Common myeloid progenitor, CD34-positive (primary cell): ENCODE results near the gene USO1.
"Not testable (repeated sequence)": the region's sequence is repeated elsewhere in the genome, so short reads cannot be mapped to it uniquely, and the experiment has no call there.

ENCODE experiments used
- CTCF ChIA-PET: fragments of 350-600 bp; sonication (Branson Sonifier 250); formaldehyde crosslinking; loops from one replicate; lab custom pipeline; 2021; ENCODE audit warnings: antibody characterized with exemption; lab: Charles Lee
- POLR2A ChIA-PET: fragments of 350-600 bp; sonication (Branson Sonifier 250); formaldehyde crosslinking; loops from one replicate; lab custom pipeline; 2021; ENCODE audit warnings: antibody characterized with exemption; lab: Charles Lee
- DNase-seq, 3 donors: peaks; one replicate each; pipeline versions ENCODE4 v3.0.0 to v3.0.0-alpha.2; 2013
- H3K27ac ChIP-seq, 2 experiments: 1 replicate in 1 of 2; 2 replicates in 1 of 2; pipeline ENCODE4 v1.7.0; 2013; ENCODE audit warnings: inconsistent platforms in 2 of 2, low read length in 2 of 2, mild to moderate bottlenecking in 2 of 2, low read depth in 1 of 2, moderate library complexity in 1 of 2; ENCODE audit not compliant: severe bottlenecking in 2 of 2, insufficient read depth in 1 of 2, poor library complexity in 1 of 2
- H3K27me3 ChIP-seq, 5 experiments: replicated peaks in 2 of 5; 1 replicate in 3 of 5; 2 replicates in 2 of 5; pipeline versions ENCODE4 v1.6.1 to v1.7.0; 2013; ENCODE audit warnings: low read length in 4 of 5, mild to moderate bottlenecking in 2 of 5, moderate library complexity in 2 of 5, inconsistent platforms in 1 of 5; ENCODE audit not compliant: insufficient read depth in 5 of 5, control insufficient read depth in 4 of 5
- H3K36me3 ChIP-seq, 4 experiments: 1 replicate in 2 of 4; 2 replicates in 2 of 4; pipeline versions ENCODE4 v1.6.1 to v1.7.0; 2013; ENCODE audit warnings: low read length in 3 of 4, control low read depth in 1 of 4, mild to moderate bottlenecking in 1 of 4; ENCODE audit not compliant: control insufficient read depth in 4 of 4, insufficient read depth in 4 of 4
- H3K4me1 ChIP-seq, 4 experiments: 1 replicate in 3 of 4; 2 replicates in 1 of 4; pipeline versions ENCODE4 v1.6.1 to v1.7.1; 2013; ENCODE audit warnings: low read length in 3 of 4, mild to moderate bottlenecking in 3 of 4, control low read depth in 1 of 4, inconsistent platforms in 1 of 4, moderate library complexity in 1 of 4; ENCODE audit not compliant: control insufficient read depth in 4 of 4, insufficient read depth in 4 of 4; ENCODE audit errors: control extremely low read depth in 1 of 4
- H3K4me3 ChIP-seq, 7 experiments: 1 replicate in 4 of 7; 2 replicates in 3 of 7; pipeline versions ENCODE4 v1.5.1 to v1.7.0; 2013; ENCODE audit warnings: mild to moderate bottlenecking in 7 of 7, low read length in 6 of 7, moderate library complexity in 6 of 7, inconsistent platforms in 2 of 7, low read depth in 2 of 7, control low read depth in 1 of 7; ENCODE audit not compliant: insufficient read depth in 4 of 7, control insufficient read depth in 1 of 7; ENCODE audit errors: extremely low read depth in 1 of 7
- H3K9me3 ChIP-seq, 5 experiments: 1 replicate in 4 of 5; 2 replicates in 1 of 5; pipeline versions ENCODE4 v1.6.1 to v1.7.1; 2013; ENCODE audit warnings: low read length in 4 of 5, mild to moderate bottlenecking in 2 of 5, inconsistent platforms in 1 of 5, low read depth in 1 of 5, moderate library complexity in 1 of 5; ENCODE audit not compliant: control insufficient read depth in 4 of 5, insufficient read depth in 2 of 5; ENCODE audit errors: control extremely low read depth in 1 of 5
- WGBS: methylation state at CpG from one replicate; pipeline ENCODE4 v1.1.5; 2013; ENCODE audit not compliant: insufficient coverage; 5-methylcytosine and 5-hydroxymethylcytosine counted together

The USO1 gene

GRCh38 chr4:75806035-75806434, 81.7 kb downstream of the USO1 start:
- POLR2A ChIA-PET, H3K27me3 ChIP-seq, H3K9me3 ChIP-seq, H3K4me3 ChIP-seq, H3K4me1 ChIP-seq, DNase-seq, H3K27ac ChIP-seq: not testable (repeated sequence)
- H3K36me3 ChIP-seq = peaks cover 17 to 57% (median 41%) of the 10 kb centered on the region in 4 experiments
- CTCF ChIA-PET = interaction anchor here (0.6 kb wide), 1 partner anchor 20 kb away, joined by 3 read pairs; no protein-coding TSS in a partner anchor
- 90% methylated on average over 4 of the region's 8 CpGs for WGBS

- H3K9me3 ChIP-seq = no peaks in the 10 kb centered on the region
- POLR2A ChIA-PET = no interaction called here
- DNase-seq = no peak
- no peak overlapping the region for H3K27ac ChIP-seq
- H3K4me3 ChIP-seq = no peak overlapping the region
- no peaks in the 10 kb centered on the region for H3K27me3 ChIP-seq
- no peaks in the 10 kb centered on the region for H3K4me1 ChIP-seq
- CTCF ChIA-PET = no interaction called here
- WGBS = 100% methylated on average over 2 of the region's 2 CpGs
- peaks cover 8 to 28% (median 19%) of the 10 kb centered on the region in 4 experiments for H3K36me3 ChIP-seq
Observed at GRCh38 chr4:75817901-75818300, 93.5 kb downstream of the USO1 start.

DNA sequence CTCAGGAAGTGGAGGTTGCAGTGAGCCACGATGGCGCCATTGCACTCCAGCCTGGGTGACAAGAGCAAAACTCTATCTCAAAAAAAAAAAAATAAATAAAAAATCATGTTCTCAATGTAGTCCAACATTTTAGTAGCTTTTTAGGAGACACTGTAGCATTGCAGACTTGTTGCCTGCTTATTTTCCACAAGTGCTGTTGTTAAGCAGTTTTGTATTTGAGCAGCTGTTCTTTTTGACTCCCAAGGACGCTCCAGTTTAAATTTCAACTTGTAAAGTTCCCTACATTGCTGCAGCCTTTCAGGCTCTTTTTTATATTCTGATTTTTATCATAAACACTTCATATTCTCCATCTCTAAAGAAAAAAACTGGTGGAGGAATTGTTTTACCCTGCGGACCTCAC, 94.7 kb downstream of the USO1 start:
- ChIA-PET CTCF (no interaction called here), POLR2A (no interaction called here)
- H3K27me3 ChIP-seq = no peaks in the 10 kb centered on the region
- no peak overlapping the region for H3K27ac ChIP-seq
- 92% methylated on average over 2 of the region's 4 CpGs for WGBS
- no peaks in the 10 kb centered on the region for H3K9me3 ChIP-seq
- H3K4me3 ChIP-seq = no peak overlapping the region
- H3K36me3 ChIP-seq = peaks cover 8 to 18% (median 15%) of the 10 kb centered on the region in 4 experiments
- no peak for DNase-seq
- no peaks in the 10 kb centered on the region for H3K4me1 ChIP-seq

DNA sequence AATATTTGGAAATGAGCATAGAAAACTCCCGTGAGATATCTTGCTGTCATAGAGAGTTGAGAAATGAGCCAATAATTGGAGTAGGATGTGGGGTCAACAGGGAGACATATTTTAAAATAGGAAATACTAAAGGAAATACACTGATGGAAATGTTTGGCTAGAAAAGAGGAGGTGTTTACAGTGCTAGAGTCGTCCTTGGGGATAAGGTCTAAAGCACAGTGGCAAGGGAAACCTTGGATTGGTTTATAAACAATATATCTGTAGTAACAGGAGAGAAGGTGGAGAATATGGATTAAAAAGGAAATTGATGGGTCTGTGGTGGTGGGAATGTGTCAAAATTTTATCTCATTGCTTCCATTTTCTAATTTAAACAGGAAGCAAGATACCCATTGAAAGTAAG, 95.8 kb downstream of the USO1 start:
- WGBS = 75% methylated on average over 2 of the region's 2 CpGs

GRCh38 chr4:75820676-75821075, 96.3 kb downstream of the USO1 start:
- POLR2A ChIA-PET = no interaction called here
- Histone ChIP-seq H3K27me3 (no peaks in the 10 kb centered on the region), H3K36me3 (peaks cover 0 to 5% (median 1%) of the 10 kb centered on the region in 4 experiments), H3K9me3 (no peaks in the 10 kb centered on the region), H3K27ac (no peak overlapping the region), H3K4me3 (no peak overlapping the region), H3K4me1 (no peaks in the 10 kb centered on the region)
- CTCF ChIA-PET = no interaction called here
- WGBS = 96% methylated on average over 3 of the region's 3 CpGs
- DNase-seq = no peak

More for the DNA sequence above, 95.8 kb downstream of the USO1 start:
- POLR2A ChIA-PET = no interaction called here
- CTCF ChIA-PET = no interaction called here
- Histone ChIP-seq H3K36me3 (peaks cover under 1 to 8% (median 6%) of the 10 kb centered on the region in 4 experiments), H3K27ac (no peak overlapping the region), H3K4me3 (no peak overlapping the region), H3K9me3 (no peaks in the 10 kb centered on the region), H3K4me1 (no peaks in the 10 kb centered on the region), H3K27me3 (no peaks in the 10 kb centered on the region)
- DNase-seq = no peak

DNA sequence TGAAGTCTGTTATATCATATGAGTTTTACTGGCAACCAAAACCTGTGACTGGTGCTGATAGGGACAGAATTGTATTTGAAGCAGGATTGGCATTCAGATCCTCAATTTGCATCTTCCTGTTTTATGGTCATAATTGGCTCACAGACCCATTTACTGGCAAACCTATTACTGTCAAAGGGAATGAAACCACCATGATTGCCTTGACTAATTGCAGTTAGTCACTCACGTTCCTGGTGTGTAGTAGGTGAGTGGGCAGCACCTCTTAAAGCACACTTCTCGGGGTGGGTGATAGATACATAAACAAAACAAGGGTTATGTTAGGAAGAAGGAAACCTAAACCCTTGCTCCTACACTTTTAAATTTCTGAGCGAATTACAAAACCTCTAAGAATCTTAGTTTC, 96.8 kb downstream of the USO1 start:
- ChIA-PET CTCF (interaction anchor here (0.8 kb wide), 1 partner anchor 19 kb away, joined by 3 read pairs; no protein-coding TSS in a partner anchor), POLR2A (no interaction called here)
- H3K27ac ChIP-seq = no peak overlapping the region
- H3K27me3 ChIP-seq = no peaks in the 10 kb centered on the region
- DNase-seq = no peak
- no peak overlapping the region for H3K4me3 ChIP-seq
- peaks cover 0 to 5% (median 1%) of the 10 kb centered on the region in 4 experiments for H3K36me3 ChIP-seq
- no CpG with 5 or more reads among the region's 3 CpGs for WGBS
- no peaks in the 10 kb centered on the region for H3K9me3 ChIP-seq
- H3K4me1 ChIP-seq = no peaks in the 10 kb centered on the region

GRCh38 chr4:75821966-75822365, 97.6 kb downstream of the USO1 start:
- no peak for DNase-seq
- Histone ChIP-seq H3K36me3 (no peaks in the 10 kb centered on the region), H3K27ac (no peak overlapping the region), H3K4me1 (no peaks in the 10 kb centered on the region), H3K4me3 (no peak overlapping the region), H3K9me3 (no peaks in the 10 kb centered on the region), H3K27me3 (no peaks in the 10 kb centered on the region)
- 94% methylated on average over 3 of the region's 5 CpGs for WGBS
- ChIA-PET POLR2A (no interaction called here), CTCF (interaction anchor here (0.8 to 1.5 kb wide), 2 partner anchors 12 to 18 kb away, joined by 3 to 4 read pairs; no protein-coding TSS in a partner anchor)
